ENCODE data around the gene NTHL1. TPM values are rescaled to one million over a fixed set of nuclear protein-coding genes. Genes with fewer than 3 reads are reported as not detected.

Gene NTHL1
- total and polyA plus RNA-seq, 9 of the 15 experiments (the other 6 are each of a cell fraction or from before 2014, with no cell fraction given) = 1.1 to 58.8 (median 17.6) TPM

DNA sequence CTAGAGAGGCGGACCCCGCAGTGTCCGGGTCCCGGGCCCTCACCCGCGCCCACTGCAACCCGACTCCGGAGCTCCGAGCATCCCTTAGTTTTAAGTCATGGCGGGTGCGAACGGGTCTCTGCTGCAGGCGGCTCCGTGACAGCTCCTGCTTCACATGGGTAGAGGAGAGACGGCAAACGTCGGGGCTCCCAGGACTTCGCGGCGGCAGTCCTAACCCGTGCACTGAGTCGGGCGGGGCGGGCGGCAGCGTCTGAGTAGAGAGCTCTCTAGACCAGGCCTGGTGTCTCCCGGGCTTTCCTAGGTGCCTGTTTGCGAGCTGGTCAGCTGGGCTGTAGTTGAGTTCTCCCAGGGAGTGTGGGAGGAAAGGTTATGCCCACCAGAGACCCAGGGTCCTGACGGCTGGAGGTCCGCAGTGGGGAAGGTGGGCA, 496 bp upstream of the NTHL1 start (continued):
- TF ChIP-seq ZNF224 (CRISPR knock-in tag; IDR thresholded peaks at IDR 0.05) (no peak), ATF1 (CRISPR knock-in tag; IDR thresholded peaks at IDR 0.05) (no peak), ATF1 (tag; IDR thresholded peaks at IDR 0.05) (peak; percentile 80), RUNX1 (IDR thresholded peaks at IDR 0.05; ENCODE audit: low read depth) (no peak), MCM2 (IDR thresholded peaks at IDR 0.05; ENCODE audit: low read depth) (no peak), NFIC (IDR thresholded peaks at IDR 0.05) (no peak), GABPA (tag; conservative IDR thresholded peaks at IDR 0.05; ENCODE audit: low read depth) (peak; percentile 66), NR2C2 (CRISPR knock-in tag; IDR thresholded peaks at IDR 0.05) (no peak), NR2C2 (tag; IDR thresholded peaks at IDR 0.05) (peak; percentile 86; the same call in 1 of the 2 replicates), ZNF316 (IDR thresholded peaks at IDR 0.05) (no peak), UBTF (IDR thresholded peaks at IDR 0.05; ENCODE audit: borderline replicate concordance in 1 of 2, low read depth in 2 of 2, low read length in 2 of 2) (no peak)
- TF ChIP-seq, protein P1, sequence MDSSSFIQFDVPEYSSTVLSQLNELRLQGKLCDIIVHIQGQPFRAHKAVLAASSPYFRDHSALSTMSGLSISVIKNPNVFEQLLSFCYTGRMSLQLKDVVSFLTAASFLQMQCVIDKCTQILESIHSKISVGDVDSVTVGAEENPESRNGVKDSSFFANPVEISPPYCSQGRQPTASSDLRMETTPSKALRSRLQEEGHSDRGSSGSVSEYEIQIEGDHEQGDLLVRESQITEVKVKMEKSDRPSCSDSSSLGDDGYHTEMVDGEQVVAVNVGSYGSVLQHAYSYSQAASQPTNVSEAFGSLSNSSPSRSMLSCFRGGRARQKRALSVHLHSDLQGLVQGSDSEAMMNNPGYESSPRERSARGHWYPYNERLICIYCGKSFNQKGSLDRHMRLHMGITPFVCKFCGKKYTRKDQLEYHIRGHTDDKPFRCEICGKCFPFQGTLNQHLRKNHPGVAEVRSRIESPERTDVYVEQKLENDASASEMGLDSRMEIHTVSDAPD (CRISPR knock-in tag; IDR thresholded peaks at IDR 0.05) = no peak

Measured in K562 (cell line).